GM13976 (cell line): ENCODE results near the gene ITPK1.

Experiments
- DNase-seq: peaks from one replicate; pipeline ENCODE4 v3.0.0; 2012; ENCODE audit warnings: low spot score
- CTCF ChIP-seq: IDR thresholded peaks from 2 replicates; pipeline ENCODE4 v1.5.1; 2012; ENCODE audit warnings: borderline replicate concordance, mild to moderate bottlenecking; ENCODE audit not compliant: insufficient read depth; ENCODE audit errors: extremely low read depth, missing control alignments, control extremely low read depth
- in situ Hi-C: fragments of 300-500 bp; cut with MboI; formaldehyde crosslinking; loops from one replicate; pipeline ENCODE4 v1.12.0; 2022; ENCODE audit warnings: low sequenced_read_pairs, mixed read lengths, inconsistent platforms; ENCODE audit not compliant: unreplicated experiment

ITPK1 gene

GRCh38 chr14:92934196-92935085 is 181.3 kb downstream of the ITPK1 start:
- no peak for DNase-seq
- no peak for TF ChIP-seq CTCF
- in situ Hi-C loops: no loop called here

- no peak for TF ChIP-seq CTCF
- in situ Hi-C loops: no loop called here
- DNase-seq: no peak
Measured at GRCh38 chr14:92933481-92933880, 182.2 kb downstream of the ITPK1 start.

GRCh38 chr14:92932448-92933395 is 183.0 kb downstream of the ITPK1 start:
- in situ Hi-C loops: no loop called here
- no peak for DNase-seq
- TF ChIP-seq CTCF: no peak

- in situ Hi-C loops: no loop called here
- TF ChIP-seq CTCF: no peak
- DNase-seq: no peak
Measured at GRCh38 chr14:92931681-92932447, 183.9 kb downstream of the ITPK1 start.

GRCh38 chr14:92930737-92931602 is 184.8 kb downstream of the ITPK1 start:
- no peak for DNase-seq
- in situ Hi-C loops: no loop called here
- no peak for TF ChIP-seq CTCF
